HG02885 (cell line): ENCODE data around the gene INPP5A.

Experiments
- ATAC-seq: cut with Tn5 transposase; IDR thresholded peaks from one replicate; pipeline ENCODE4 v1.9.1; 2021; ENCODE audit warnings: mild to moderate bottlenecking; ENCODE audit not compliant: unreplicated experiment, poor library complexity

Gene INPP5A

GRCh38 chr10:132574783-132575319, 37.3 kb downstream of the INPP5A start:
- peak; percentile 1 for ATAC-seq

- ATAC-seq, result peak; percentile 43
These were observed 38.0 kb downstream of the INPP5A start for GRCh38 chr10:132575320-132576201.

GRCh38 chr10:132576671-132577349, 39.2 kb downstream of the INPP5A start:
- no peak for ATAC-seq

- ATAC-seq, result no peak
These were observed 39.9 kb downstream of the INPP5A start for GRCh38 chr10:132577350-132578003.

- ATAC-seq, result no peak
These were observed 40.8 kb downstream of the INPP5A start for GRCh38 chr10:132578287-132578951.

DNA sequence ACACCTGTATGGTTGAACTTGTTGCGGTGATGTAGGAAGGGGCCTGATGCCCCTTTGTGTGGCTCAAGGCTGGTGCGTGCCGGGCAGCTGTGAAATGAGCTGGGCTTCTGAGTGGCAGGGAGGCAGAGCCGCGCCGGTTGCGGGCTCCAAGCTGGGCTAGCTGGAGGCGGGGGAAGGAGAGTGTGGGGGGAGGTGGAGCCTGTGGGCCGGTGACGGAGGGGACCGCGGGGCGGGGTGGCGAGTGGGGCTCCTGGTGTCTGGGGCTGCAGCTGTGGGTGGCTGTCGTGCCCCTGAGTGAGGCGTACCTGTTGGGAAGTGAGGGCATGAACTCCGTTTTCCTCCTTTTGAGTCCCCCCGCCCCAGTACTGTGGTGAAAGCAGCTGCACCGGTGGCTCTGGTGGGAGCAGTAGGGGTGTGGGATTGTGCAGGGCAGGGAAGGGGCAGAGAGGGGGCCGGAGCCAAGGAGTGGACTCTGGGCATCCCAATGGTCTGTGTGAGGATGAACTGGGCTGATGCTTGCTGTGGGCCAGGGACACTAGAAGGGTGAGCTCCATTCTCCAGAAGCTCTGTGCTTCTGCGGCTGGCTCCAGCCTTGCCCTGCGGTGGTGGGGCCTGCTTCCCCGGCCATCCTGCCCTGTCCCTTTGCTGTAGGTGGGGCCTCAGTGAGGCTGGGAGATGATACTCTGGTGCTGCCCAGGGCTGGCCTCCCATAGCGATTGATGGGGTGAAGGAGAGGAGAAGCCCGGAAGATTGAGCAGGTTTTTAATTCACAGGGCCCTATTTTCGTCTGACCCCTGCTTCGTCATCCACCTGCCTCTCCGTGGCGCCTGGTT, 41.7 kb downstream of the INPP5A start:
- no peak for ATAC-seq

- ATAC-seq, result no peak
These were observed 42.6 kb downstream of the INPP5A start for GRCh38 chr10:132580143-132580542.

GRCh38 chr10:132580617-132581016, 43.0 kb downstream of the INPP5A start:
- no peak for ATAC-seq

- ATAC-seq, result no peak
These were observed 44.5 kb downstream of the INPP5A start for GRCh38 chr10:132582137-132582536.

DNA sequence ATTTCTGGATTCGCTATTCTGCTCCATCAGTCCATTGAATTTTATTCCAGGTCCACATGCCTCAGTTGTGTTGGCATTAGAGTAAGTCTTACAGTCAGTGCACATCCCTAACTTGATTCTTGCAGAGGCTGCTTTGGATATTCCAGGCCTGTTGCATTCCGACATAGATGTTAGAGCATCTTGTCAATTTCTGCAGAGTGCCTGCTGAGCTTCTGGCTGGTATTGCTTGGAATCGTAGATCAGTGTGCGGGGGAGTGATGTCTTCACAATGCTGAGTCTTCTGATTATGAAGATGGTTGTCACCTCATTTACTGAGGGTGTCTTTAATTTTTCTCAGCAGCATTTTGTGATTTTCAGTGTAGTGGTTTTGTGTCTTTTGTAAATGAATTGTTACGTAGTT, 45.2 kb downstream of the INPP5A start:
- ATAC-seq, result no peak

GRCh38 chr10:132583456-132583855, 45.9 kb downstream of the INPP5A start:
- no peak for ATAC-seq

- ATAC-seq, result no peak
These were observed 46.5 kb downstream of the INPP5A start for GRCh38 chr10:132584081-132584480.

- ATAC-seq, result no peak
These were observed 48.4 kb downstream of the INPP5A start for GRCh38 chr10:132585732-132586722.

DNA sequence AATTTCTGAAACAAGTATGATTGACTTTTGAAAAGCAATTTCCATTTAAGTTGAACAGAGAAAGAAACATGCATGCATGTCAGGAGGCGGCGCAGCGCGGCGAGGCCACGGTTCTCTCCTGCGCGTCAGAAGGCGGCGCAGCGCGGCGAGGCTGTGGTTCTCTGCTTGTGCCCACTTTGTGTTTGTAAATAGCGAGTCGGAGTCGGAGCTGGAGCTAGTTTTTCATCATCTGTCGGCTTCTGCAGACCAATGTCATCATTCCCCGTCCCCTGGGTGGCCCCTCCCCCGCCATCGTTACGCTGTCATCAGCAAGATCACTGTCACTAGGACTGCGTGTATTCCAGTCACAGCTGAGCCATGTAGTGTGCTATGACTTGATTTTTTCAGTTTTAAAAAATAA, 49.2 kb downstream of the INPP5A start:
- ATAC-seq, result no peak

GRCh38 chr10:132587175-132587574, 49.6 kb downstream of the INPP5A start:
- ATAC-seq, result no peak

DNA sequence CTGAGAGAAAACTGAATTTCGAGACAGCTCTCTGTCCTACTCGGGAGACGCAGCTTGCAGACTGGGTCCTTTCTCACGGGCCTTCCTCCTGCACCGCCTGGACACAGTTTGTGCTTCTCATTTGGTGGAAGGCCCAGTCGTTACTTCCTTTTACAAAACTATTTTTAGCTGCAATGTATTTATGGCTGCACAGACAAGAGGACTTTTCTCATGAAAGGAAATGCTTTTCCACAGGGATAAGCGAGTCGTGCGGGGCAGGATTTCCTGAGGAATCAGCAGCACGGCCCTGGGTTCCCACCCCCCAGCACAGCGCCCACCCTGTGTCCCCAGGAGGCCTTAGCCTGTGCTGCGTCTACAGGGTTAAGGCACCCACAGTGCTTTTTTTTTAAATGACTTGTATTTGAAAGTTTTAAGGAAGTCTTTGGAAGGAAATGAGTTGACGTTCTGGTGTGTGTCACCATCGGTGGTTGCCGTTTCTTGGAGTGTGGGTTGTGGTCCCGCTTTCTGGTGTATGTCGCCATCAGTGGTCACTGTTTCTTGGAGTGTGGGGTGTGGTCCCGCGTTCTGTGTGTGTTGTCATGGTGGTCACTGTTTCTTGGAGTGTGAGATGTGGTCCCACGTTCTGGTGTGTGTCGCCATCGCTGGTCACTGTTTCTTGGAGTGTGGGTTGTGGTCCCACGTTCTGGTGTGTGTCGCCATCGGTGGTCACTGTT, 50.9 kb downstream of the INPP5A start:
- ATAC-seq, result no peak

DNA sequence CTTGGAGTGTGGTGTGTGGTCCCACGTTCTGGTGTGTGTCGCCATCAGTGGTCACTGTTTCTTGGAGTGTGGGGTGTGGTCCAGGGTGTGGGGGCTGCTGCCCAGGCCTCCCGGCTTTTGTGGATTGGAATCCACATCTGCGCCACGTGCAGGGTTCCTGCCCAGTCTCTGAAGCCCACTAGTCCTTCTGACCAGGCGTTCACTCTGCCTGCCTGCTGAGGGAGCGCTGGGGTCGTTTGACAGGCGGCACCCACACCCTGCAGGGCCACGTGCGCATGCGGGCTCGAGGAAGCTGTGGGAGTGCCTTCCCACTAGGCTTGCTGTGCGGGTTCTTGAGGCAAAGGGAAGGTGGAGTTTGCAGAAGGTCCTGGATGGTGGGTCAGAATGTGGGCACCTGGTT, 51.4 kb downstream of the INPP5A start:
- ATAC-seq, result no peak

- no peak for ATAC-seq
These were observed 52.1 kb downstream of the INPP5A start for GRCh38 chr10:132589681-132590080.
